Germinal center (tissue), 1 donor: ENCODE data around the gene GRB10.

Source experiments
- DNase-seq: peaks from one replicate; pipeline ENCODE4 v3.0.0; 2012; ENCODE audit warnings: mixed read lengths, low spot score

Gene GRB10

GRCh38 chr7:50688226-50688590 is 94.5 kb downstream of the GRB10 start:
- DNase-seq, result no peak

- no peak for DNase-seq
Measured at GRCh38 chr7:50687575-50688225, 95.0 kb downstream of the GRB10 start.

- DNase-seq, result no peak
Measured at GRCh38 chr7:50687096-50687495, 95.6 kb downstream of the GRB10 start.

GRCh38 chr7:50685135-50686065 is 97.3 kb downstream of the GRB10 start:
- DNase-seq, result no peak

DNA sequence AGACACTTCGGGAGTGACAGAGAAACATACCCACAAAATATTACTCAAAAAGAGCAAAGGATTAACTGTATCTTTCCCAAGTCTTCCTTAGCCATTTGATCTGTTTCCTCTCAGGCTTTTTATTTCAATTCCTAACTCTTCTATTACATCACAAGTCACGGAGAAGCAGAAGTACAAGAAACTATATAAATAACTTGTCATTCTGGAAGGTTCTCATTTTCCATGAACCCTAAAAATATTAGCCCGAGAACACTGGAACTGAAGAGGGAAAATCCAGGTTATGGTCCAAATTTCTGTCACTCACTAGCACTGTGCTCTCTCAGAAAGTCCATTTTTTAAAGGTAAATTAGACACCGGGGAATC is 98.0 kb downstream of the GRB10 start:
- no peak for DNase-seq

GRCh38 chr7:50684011-50684712 is 98.5 kb downstream of the GRB10 start:
- DNase-seq, result no peak

DNA sequence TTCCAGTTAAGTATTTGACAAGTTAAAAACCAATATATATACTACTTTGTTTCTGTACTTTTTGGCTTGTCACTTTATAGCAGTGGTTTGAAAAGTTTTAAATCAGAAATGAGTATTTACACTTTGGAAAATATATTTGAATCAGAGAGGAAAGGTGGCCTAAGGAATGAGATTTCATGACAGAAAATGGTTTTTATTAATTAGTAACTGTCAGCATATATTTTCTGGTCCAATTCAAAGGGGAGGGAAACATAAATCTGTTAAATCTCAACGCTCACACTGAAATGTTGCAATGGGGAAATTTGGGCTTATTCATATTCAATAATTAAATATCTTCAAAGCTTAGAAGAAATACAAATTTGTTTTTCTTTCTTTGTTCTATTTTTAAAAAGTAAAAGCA is 100.1 kb downstream of the GRB10 start:
- no peak for DNase-seq

DNA sequence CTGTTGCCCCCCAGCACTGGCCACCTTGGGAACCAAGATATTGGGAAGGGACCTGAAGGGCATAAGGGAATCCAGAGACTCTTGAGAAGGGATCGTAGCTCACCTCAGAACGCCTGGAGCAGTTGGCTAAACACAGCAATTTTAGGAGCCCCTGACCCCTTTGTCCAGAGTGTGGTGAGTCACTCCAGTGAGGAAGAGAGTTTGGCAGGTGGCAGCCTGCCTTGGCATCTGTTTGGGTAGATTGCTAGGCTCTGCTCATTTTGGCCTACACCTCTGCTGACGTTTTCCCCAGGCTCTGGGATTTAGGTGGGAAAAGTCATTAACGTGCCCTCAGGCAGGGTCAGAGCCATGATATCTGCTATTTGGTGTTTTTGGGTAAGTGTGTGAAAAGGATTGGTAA is 100.6 kb downstream of the GRB10 start:
- no peak for DNase-seq

DNA sequence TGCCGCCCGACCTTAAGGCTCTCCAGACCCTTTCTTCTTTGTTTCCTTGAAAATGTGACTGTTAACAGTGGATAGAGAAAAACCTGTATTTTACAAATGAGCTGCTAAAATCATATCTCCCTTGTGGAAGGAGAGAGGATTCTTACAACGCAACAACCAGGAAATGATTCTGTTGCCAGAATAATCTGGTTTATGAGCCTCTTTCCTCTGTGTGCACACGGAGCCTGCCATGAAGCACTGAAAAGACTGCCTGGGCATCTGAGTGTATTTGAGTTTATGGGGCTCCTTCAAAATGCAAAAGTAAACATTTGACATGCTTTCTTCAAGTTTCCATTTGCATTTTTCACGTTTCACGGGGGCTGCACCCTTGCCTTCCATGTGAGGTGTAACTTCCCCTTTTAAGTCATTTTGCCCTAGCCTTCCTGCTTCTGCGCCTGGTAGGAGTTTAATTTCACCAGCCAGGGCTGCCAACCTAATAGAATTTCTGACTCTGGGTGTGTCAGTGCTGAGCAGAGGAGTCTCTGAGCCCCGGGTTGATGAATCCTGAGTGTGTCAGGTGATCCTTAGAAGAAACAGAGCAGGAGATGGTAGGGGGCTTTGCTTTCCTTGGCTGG is 101.2 kb downstream of the GRB10 start:
- no peak for DNase-seq

DNA sequence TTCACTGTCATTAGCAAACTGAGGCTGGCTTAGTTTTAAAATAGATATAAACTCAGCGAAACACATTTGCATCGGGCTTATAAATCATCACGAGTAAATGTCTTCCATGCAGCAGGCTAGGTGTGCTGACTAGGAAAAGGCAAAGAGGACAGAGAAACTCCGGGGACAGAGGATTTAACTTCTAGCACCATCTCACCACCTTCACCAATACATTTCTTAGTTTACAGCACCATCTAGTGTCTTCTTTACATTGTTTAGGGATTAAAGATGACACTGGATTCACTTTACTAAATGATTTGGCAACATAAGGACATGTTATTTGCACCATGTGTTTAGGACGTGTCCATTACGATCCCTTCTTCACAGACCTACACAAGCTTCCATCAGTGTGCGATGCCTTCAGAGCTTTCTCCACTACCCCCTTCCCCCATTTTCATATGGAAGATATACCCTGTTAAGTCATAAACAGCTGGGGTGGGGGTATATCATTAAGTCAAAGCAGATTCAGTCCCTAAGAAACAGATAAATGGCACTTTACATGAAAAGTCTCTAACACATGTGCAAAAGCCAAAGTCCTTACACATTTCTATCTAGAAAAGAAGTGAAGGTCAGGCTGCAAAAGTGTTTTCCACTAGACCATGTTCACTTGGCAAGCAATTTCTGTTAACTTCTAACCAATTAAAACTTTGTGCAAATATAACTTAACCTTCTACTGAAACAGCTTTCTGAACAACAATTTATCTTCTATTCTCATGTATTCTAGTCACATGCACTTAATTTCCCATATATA is 103.3 kb downstream of the GRB10 start:
- peak; percentile 15 for DNase-seq

GRCh38 chr7:50678586-50678985 is 104.1 kb downstream of the GRB10 start:
- DNase-seq, result no peak

- no peak for DNase-seq
Measured at GRCh38 chr7:50677638-50677996, 105.1 kb downstream of the GRB10 start.

GRCh38 chr7:50676740-50677637 is 105.7 kb downstream of the GRB10 start:
- DNase-seq, result no peak

DNA sequence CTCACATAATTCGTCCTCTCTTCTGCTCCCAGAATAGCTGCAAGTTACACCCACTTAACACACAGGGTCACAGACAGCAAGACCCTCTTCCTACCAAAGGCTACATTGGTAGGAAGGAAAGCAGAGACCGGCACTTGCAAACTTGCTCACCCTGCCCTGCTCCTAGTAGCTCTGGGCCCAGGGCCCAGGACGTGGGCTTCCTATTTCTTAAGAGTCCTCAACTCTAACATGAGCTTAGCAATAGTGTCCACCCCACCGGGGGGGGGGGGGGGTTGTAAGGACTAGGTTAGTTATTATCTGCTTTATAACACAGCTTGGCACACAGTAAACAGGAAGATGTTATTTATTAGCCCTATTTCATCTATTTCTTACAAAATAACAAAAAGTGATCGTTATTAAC is 106.6 kb downstream of the GRB10 start:
- no peak for DNase-seq

- no peak for DNase-seq
Measured at GRCh38 chr7:50674896-50675835, 107.5 kb downstream of the GRB10 start.

DNA sequence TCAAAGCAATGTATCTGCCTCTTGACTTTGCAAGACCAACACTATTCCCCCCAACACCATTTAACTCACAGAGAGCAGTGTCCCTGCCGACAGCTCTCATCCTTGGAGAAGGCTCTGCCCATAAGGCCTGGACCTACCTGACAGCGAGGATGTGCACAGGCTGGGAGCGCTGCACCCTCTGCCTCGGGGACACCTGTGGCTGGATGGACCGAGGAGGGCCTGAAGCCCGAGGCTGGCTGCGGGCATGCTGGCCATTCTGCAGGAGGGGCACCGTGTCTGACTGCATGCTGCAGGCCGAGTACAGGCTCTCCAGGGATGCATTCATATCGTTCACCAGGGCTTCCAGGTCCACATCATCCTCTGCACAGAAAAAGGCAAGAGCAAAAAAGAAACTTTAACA is 108.4 kb downstream of the GRB10 start:
- no peak for DNase-seq

GRCh38 chr7:50673096-50673495 is 109.6 kb downstream of the GRB10 start:
- DNase-seq, result no peak

- DNase-seq, result no peak
Measured at GRCh38 chr7:50672045-50672444, 110.7 kb downstream of the GRB10 start.

DNA sequence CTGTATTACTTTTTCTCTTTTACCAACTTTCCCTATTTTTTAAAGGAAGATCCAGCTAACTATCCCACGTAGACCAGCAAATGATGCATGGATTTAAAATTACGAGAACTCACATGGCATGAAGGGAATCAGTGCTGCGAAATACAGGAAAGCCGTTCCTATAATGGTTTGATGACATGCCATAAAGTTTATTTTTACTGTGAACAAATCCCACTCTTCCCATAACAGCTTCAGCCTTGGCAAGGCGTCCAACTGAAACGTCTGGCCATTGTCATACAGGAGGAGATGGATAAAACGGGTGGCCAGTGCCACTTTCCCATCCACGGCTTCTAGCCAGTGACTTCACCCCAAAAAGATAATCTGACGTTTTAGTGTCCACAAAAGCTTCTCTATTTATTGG is 111.3 kb downstream of the GRB10 start:
- no peak for DNase-seq

DNA sequence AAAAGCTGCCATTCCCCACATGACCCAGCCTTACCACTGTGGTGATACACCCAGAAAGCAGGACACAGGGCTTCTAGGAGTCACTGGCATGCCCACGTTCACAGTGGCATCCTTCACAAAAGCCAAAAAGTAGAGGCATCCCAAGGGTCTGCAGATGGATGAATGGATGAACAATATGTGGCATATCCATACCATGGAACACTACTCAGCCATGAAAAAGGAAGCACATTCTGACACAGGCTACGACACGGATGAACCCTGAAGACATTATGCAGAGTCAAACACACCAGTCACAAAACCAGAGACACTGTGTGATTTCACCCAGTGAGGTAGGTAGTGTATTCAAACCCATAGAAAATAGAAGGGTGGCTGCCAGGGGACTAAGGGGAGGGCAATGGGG is 112.8 kb downstream of the GRB10 start:
- DNase-seq, result no peak
